Stimulated activated CD4-positive, alpha-beta T cell treated with anti-CD3 and anti-CD28 coated beads, Interleukin-4, amount 100 ng/mL, for 48 hours (primary cell): ENCODE results near the gene POLA1.

Experiments
- DNase-seq, 2 donors: peaks; one replicate each; pipeline ENCODE4 v3.0.0-alpha.2; 2020; ENCODE audit warnings: low read depth in 2 of 2

Gene POLA1

DNA sequence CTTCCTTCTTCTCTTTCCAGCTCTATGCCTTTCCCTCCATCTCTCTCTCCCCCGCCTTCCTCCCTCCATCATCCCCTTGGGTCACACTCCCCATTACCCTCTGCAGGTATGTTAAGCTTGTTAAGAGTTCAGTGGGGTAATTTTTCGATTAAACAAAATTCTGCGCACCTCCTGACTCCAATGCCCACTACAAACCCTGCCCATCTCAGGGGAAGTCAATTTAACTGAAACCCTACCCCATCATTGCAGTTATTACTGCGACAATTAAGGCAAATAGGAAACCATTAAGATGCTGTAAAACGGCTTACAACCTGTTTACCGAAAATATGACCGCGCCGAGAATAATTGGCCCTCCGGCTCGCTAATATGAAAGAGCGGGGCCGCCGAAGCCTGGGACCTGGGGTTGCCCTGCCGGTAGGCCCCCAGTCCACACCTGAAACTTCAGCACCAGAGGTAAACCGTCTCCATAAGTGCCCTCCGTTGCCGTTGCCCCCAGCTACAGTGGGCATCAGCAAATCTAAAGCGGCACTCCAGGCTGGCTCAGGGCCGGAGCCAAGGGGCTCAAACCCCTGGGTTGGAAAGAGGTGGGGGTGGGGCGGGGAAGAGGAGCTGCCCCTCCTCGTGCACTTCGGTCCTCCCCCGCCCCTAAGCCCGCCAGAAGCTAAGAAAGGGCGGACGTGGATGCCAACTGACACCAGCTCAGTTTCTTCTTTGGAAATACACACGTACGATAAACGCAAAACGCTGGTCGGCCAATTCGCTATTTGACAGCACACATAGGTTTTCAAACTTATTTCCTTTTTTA is 317.3 kb downstream of the POLA1 start:
- DNase-seq = no peak

DNA sequence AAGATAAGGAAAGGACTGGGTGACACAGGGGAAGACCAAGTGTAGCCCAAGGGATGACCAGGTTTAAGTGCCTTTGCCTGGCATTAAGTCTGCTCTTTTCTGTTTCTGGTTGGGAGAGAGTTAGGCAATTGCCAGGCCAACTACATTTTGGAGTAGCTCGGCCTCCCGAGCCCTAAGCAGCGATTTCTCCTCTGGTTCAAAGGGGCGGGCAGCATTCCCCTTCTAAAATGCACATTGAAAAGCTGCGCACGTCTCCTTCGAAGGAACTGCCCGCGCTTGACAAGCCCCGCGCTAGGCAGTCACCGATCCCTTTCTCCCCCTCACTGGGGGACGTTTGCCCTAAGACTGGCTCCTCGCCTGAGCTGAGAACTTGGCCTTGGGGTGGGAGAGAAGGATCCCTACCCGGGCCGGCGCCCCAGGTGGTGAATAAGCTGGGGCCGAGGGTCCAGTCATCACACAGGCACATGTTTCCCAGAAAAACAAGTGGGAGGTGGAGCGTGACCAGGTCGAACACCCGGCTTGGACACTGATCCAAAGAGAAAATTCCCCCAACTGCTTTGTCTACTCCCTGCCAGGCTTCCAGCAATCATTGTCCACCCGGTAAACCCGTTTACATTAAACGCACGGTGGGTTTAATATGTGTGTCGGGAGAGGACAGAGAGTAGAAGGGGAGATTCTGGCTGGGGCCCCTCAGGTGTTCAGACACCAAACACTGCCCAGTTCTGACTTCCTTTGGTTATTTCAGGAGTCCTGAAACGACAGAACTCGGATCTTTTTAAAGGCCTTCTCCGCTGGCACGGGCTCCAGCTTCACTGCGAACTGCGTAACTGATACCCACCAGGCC is 318.1 kb downstream of the POLA1 start:
- DNase-seq = no peak

DNA sequence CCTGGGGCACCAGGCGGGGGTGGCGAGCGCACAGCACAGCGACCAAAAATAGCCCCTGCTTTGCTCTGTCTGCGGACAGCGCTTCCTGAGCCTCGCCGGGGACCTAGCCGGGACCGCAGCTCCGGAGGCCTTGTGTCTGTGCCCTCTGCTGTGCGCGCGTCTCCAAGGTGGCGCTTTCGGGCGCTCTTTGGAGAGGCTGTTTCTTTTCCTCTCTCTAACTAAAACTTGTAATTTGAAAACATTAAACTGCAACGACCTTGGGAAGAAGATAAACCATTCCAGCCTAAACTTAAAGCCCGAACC is 318.7 kb downstream of the POLA1 start:
- no peak for DNase-seq

DNA sequence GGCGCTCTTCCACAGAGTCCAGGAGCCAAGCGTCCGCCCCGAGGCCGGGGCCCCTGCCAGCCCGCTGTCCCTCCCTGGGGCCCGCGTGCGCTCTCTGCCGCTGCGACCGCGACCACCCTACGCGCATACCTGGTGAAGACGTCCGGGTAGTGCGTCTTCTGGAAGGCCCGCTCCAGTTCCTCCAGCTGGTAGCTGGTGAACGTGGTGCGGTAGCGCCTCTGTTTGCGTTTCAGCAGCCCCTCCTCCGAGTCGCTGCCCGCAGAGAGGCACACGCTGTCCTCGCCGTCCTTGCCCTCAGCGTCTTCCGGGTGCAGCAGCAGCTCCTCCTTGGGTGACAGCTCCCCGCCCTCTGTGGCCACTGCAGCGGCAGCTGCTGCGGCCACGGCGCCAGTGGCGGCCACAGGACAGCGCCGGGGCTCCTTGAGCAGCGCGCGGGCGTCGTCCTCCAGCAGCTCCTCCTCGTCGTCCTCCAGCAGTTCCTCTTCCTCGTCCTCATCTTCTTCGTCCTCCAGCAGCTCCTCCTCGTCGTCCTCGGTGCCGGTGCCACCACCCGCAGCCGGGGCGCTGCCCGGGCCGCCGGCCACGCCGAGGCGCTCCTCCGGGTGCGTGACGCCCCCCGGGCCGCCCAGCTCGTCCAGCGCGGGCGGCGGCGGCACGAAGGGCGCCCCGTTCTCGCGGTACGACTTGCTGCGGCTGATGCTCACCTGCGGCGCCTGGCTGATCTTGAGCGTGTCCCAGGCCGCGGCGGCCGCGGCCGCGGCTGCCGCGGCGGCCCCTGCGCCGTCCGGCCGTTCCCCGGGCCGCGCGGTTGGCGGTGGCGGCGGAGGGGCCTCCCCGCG is 319.3 kb downstream of the POLA1 start:
- no peak for DNase-seq

DNA sequence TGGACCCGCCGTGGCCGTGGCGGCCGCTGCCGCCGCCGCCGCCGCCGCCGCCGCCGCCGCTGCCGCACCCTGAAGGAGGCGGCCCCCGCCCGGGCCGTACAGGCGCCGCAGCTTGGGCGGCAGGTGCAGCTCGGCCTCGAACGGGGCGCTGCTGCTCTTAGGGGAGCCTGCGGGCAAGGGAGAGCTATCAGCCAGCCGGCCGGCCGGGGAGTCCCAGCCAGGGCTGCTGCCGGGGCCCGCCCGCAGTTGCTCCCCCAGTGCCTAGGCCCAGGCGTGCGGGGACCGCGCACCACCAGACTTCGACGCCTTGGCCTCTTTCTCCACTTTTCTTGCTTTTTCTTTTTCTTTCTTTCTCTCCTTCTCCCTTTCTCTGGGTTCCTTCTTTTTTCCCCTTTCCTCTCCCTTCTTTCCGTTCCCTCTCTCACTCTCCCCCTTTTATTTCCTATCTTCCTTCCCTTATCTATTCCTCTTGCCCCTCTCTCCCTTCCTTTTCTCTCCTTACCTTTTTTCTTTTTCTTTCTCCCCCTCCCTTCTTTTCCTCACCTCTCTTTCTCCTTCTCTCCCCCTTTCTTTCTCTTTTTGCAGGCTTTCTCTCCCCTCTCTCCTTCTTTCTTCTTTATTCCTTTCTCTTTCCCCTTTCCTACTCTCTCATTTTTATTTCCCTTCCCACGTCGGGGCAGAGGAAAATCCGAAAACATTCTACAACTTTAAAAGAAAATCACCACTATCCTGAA is 320.1 kb downstream of the POLA1 start:
- DNase-seq = no peak

DNA sequence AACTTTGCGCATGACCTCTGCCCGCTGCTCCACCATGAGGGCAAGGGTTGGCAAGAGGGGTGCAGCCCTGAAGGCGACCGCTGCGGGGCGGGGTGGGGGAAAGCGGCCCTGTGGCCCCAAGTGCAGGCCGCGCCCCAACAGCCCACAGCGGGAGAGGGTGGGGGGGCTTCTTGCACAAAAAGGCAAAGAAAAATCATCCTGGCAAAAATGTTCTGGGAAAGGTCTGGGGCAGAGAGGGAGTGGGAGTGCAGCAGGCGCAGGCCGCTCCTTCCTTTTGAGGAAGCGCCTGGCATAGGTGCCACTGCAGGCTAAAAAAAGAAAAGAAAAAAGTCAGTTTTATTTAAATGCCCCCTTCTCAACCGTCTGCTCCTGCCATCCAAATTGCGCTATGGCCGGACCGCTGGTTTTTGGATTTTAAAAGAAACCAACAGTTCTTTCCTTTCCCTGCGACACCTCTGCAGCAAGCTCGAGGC is 320.7 kb downstream of the POLA1 start:
- DNase-seq = no peak

DNA sequence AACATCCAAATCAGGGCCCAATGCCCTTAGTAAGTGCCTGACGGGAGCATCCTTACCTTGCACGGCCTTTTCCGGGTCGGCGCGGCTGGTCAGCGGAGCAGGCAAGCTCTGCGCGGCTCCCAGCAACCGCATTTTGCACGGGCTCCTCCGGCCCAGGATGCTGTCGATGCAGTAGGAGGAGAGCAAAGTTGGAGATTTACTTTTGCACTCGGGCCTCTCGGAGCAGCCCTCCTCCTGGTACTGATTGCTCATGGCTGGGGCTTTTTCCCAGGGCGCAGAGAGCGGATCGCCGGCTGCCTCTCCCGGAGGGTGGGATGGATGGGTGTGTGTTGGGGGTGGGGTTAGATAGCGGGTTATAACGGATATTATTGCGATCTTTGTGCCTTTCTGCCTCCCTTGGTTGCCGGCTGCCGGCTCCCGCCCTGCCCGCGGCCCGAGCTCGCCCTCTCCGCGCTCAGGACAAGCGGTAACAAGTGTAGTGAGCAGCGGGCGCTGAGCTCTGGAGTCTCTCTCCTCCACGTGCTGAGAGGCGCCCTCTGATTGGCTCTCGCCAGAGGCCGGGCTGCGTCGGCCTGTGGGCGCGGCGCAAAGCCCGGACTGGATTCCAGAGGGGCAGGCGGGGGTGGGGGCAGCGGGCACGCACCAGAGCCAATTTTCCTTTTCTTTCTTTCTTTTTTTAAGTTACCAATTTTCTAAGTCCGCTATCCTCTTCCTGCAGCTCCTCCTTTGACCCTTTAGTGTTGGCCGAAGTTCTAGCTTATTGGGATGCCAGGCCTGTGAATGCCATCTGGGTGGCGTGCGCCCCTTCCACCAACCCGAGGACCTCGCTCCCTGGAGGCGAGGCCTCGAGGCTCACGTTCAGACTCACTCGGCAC is 322.0 kb downstream of the POLA1 start, which contains the start of gene ARX:
Gene ARX, minus strand, starts transcription at position 480 of the 875 bp plus-strand sequence. Its CDS starts 228 bp downstream, at position 252.
- DNase-seq = no peak

DNA sequence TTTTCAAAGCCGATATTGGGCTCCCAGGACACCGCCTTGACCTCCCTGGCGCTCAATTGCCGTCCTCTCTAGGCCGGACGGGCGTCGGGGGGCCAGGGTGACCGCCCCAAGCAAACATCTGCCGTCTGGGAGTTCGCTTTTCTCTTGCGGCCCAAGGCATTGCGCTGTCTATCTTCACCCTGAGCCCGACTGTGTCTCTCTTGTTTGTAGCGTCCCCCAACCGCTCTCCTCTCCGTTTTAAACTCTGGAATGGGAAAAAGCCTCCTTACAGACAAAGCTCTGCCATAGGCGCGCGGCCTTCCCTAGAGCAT is 322.6 kb downstream of the POLA1 start:
- no peak for DNase-seq

DNA sequence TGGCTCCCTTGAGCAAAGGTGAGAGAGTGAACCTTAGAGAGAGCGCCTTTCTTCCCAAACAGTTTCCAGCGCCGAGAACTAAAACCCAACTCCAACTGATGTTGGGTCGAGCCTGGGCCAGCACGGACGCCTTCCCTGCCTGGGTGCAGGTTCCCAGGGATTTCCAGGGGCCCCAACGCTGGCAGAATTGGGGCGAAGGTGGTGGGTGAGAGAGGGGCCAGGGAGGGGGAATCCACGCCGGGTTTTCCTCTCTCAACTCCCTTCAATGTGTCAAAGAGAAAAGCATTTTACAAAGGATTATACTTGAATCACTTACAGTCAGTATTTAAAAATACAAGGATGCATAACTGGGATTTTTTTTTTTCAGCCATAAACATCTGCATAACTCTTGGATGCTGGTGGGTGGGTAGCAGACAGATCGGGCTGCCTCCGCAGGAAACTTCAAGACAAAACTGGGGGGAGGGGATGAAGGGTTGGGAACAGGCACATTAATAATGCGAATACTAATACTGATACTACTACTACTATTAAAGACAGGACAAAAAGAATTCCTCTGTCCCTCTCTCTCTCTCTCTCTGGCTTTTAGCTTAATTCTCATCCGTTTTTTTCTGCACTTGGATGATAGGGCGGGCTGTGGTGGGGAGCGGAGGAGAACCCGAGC is 323.4 kb downstream of the POLA1 start:
- DNase-seq = no peak

DNA sequence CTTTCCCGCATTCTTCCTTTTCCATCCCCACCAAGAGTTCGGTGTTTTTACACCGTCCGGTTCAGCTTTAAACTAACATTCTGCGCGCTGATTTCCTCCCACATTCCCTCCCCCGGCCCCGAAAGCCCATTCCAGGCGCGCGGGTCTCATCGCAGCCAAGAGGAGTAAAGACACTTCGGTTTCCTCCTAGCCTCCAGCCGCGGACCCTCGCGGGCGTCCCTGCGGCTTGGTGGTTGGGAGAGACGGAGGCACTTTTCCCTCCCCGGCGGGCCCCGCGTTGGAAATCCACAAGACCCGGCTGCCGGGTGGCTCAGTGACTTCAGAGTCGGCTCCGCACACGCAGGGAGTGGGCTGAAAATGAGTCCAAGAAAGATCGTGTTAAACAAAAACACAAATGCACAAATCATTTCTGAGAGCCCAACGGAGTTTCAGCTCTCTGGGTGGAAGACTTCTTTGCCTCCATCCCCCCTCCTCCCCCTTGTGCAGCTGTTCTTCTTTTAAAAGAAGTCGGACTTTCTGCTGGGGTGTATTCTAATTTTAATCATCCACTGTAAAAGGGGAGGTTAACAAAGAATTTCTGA is 324.0 kb downstream of the POLA1 start:
- no peak for DNase-seq

DNA sequence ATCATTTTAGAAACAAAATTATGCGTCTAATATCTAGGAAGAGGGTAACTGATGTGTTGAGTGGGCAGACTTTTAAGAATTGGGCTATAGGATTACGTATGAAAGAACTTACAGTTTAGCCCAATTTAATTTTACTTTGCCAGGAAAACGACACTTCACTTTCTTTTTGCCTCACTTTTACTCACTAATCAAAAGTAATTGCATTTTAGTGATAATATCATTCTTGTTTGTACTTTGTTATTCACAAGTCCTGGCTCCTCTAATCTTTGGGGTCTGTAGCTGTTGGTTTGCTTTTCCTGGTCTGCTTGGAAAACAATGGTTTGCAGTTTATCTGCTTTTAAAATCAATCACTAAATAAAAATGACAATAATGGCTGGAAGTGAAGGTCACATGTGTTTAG is 325.0 kb downstream of the POLA1 start:
- no peak for DNase-seq

DNA sequence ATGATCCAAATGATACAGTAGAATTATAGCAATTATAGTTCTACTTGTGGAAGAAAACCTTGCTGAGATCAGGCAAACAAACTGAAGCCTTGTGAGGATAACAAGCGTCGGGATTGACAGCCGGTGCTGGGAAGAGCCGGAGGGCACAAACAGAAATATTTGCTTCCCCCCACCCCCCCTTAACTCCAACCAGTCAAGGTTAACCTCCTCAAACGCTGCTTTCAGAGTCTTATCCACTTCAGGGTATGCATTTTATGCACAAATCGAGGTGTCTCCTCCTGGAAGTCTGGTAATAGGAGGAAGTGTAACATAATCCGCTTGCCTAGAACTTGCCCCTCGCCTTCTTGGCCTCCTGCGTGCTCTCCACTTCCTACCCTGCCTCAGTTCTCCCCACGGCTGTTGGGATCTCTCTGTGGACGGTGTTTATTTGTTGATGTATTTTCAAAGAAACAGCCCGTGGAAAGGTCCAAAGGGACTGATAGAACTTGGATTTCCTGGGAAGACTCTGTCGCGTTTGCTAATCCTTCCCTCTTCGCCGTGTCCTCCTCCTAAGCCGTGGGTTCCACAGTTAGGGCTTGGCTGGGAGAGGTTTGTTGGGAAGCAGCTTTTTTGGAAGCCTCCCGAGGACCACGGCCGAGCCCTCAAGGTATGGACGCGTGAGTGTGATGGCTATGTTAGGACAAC is 326.1 kb downstream of the POLA1 start:
- DNase-seq = no peak

DNA sequence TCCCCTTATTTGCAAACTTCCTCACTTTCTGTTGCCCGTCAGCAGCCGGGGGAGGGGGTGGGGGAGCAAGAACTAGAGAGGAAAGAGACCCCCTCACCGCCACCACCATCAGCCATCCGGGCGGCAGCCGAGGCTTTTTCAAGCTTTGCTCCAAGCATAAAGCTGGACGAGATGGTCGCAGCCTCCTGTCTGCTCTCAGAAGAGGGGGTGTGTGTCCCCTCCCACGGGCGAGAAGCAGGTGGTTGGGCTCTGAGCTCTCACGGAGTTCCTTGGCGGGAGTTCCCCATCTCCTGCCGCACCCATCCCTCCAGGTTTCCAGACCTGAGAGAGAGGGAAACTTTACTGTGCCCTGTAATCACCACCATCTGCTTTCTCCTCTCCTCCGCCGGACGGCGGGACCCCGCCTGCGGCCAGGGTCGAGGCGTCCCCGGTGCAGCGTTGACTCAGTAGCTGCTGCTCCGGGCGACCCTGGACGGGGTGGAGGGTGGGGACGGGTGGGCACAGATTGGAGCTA is 326.7 kb downstream of the POLA1 start:
- DNase-seq = no peak

DNA sequence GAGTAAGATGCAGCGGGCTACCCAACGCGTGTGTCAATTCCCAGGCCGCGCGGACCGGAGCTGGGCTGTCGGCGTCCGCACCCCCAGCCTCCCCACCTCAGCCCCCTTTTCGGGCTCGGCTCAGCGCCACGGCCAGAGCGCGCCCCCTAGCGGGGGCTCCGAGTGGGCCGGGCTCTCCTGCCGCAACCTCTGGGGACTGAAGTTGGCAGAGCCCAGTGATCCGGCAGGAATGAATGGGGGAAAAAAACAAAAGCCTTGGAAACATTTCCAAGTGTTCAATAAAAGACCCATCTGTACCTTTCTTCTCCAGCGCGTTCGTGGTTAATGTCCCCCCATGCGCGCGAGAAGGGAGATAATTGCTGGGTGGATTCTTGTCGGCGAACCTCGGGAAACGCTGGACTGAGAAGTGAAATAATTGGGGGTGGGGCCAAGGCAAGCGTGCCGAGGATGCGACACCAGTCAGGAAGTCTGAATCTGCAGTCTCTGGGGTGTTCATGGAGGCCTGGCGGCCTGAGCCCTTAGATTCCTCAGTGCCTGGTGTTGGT is 327.3 kb downstream of the POLA1 start:
- peak in 1 of 2 donors; percentile 33 for DNase-seq

DNA sequence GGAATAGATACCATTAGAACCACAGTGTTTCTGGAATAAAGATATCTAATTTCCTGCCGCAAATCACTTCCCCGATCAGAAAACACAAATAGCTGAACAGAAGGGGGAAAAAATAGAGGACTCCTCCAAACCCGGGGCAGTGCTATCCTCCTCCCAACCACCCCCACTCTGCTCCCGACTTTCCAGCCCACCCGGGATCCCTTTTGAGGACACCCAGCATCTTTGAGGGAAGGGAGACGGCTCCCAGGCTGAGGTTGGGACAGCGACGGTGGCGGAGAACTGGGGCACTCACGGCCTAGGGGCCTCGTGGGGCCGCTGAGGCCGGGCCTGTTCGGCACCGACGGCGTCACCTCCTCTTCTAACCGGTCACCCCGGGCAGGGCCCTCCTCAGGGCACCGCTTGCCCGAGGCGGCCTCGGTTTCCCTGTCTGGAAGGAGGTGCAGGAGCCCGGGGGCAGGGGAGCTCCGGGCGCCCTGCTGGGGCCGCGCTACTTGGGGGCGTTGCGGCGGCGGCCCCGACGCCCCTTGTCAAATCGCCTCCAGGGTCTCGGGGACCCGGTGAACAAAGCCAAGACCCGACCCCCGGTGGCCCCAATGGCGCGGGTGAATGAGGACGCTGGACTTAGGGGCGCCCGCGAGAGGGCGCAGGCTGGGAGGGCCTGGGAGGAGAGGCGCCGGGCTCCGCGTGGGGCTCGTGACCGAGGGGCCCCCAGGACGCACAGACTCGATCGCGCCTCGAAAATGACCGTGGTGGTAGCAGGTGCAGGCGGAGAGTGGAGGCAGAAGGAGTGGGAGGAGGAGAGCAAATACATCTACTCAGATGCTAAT is 329.0 kb downstream of the POLA1 start:
- no peak for DNase-seq

DNA sequence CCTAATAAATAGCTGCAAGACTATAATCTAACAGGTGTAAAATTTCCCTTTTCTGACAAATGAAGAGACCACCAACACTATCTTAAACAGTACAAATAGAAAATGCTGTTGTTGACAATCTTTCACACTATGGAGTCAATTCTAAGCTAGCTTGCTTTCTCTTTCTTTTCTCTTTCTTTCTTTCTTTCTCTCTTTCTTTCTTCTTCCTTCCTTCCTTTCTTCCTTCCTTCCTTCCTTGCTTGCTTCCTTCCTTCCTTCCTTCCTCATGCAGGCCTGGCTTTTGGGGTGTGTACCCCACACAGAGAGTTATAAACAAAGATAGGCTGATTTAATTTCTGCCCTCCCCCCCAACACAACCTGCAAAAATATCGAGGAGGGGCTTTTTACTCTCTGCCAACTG is 330.2 kb downstream of the POLA1 start:
- no peak for DNase-seq

DNA sequence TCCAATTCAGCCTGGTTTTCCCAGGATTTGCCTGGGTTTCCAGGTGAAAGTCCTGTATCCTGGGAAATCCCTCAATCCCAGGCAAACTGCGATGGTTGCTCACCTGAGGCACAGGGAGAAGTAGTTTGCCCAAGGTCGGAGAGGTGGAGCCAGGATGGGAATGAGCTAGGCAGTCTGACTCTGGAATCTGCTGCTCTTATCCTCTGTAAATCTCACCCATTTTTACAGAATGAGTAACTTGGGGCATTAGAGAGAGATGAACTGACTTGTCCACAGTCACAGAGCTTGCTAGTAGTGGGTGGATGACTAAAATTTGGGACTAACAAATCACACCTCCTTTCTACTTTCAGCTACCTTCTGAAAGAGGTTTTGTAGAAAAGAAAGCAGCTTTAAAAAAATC is 331.9 kb downstream of the POLA1 start:
- no peak for DNase-seq

DNA sequence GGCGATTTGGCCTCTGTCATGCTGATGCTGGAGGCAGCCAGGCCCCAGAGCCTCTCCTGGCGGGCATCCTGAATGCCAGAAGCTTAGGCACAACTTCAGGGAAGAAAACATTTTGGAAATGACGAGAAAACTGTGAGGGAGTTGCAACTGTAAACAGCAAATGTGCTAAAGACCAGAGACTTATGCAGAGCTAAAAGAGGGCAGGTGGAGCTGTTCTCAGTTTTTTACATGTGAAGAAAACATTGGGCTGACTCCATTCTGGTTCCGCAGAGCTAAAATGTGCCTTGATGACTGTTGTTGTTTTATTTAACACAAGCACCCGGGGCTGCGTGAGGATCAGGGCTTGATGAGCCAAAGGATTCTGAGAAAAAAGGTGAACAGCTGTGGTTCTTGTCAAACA is 332.9 kb downstream of the POLA1 start:
- DNase-seq = no peak
